ENCODE results near the gene CSF3R. TPM values are rescaled to one million over a fixed set of nuclear protein-coding genes. Genes with fewer than 3 reads are reported as not detected.

The CSF3R gene
- total RNA-seq, 3 donors from 2014 or later, result 17.3 to 54.2 (median 28.8) TPM

GRCh38 chr1:36446271-36446670 lies 36.4 kb downstream of the CSF3R start:
- no peak for DNase-seq (ENCODE audit: low spot score in 2 of 2)
- Histone ChIP-seq H3K4me1 (no peaks in the 10 kb centered on the region), H3K36me3 (no peaks in the 10 kb centered on the region), H3K4me3 (no peak overlapping the region), H3K9me3 (no peaks in the 10 kb centered on the region), H3K27ac (no peak overlapping the region), H3K27me3 (no peaks in the 10 kb centered on the region)
- intact Hi-C loops (cut with DNase I; ENCODE audit: low total_unique reads), result no loop called here
- no peak for TF ChIP-seq POLR2A (IDR thresholded peaks at IDR 0.05)
- TF ChIP-seq POLR2AphosphoS5 (IDR thresholded peaks at IDR 0.05), result no peak
- TF ChIP-seq CTCF (IDR thresholded peaks at IDR 0.05), result no peak

- intact Hi-C loops (cut with DNase I; ENCODE audit: low total_unique reads), result no loop called here
- H3K4me3 ChIP-seq, result no peak overlapping the region
- H3K27me3 ChIP-seq, result no peaks in the 10 kb centered on the region
- no peaks in the 10 kb centered on the region for H3K36me3 ChIP-seq
- H3K4me1 ChIP-seq, result no peaks in the 10 kb centered on the region
- no peaks in the 10 kb centered on the region for H3K9me3 ChIP-seq
- no peak for TF ChIP-seq POLR2A (IDR thresholded peaks at IDR 0.05)
- no peak for DNase-seq (ENCODE audit: low spot score in 2 of 2)
- H3K27ac ChIP-seq, result no peak overlapping the region
These were observed 39.4 kb downstream of the CSF3R start for GRCh38 chr1:36443297-36443696.

- no peak for DNase-seq (ENCODE audit: low spot score in 2 of 2)
- no peak overlapping the region for H3K27ac ChIP-seq
- intact Hi-C loops (cut with DNase I; ENCODE audit: low total_unique reads), result no loop called here
- no peaks in the 10 kb centered on the region for H3K36me3 ChIP-seq
- H3K4me3 ChIP-seq, result no peak overlapping the region
- H3K4me1 ChIP-seq, result no peaks in the 10 kb centered on the region
- no peaks in the 10 kb centered on the region for H3K9me3 ChIP-seq
- TF ChIP-seq CTCF (IDR thresholded peaks at IDR 0.05) (no peak), POLR2AphosphoS5 (IDR thresholded peaks at IDR 0.05) (no peak), POLR2A (IDR thresholded peaks at IDR 0.05) (no peak)
- no peaks in the 10 kb centered on the region for H3K27me3 ChIP-seq
These were observed 40.4 kb downstream of the CSF3R start for GRCh38 chr1:36442337-36442736.

GRCh38 chr1:36440646-36441045 lies 42.1 kb downstream of the CSF3R start:
- Histone ChIP-seq H3K36me3 (no peaks in the 10 kb centered on the region), H3K27ac (no peak overlapping the region), H3K27me3 (no peaks in the 10 kb centered on the region), H3K4me3 (no peak overlapping the region), H3K4me1 (no peaks in the 10 kb centered on the region), H3K9me3 (no peaks in the 10 kb centered on the region)
- TF ChIP-seq CTCF (IDR thresholded peaks at IDR 0.05) (no peak), POLR2A (IDR thresholded peaks at IDR 0.05) (no peak), POLR2AphosphoS5 (IDR thresholded peaks at IDR 0.05) (no peak)
- DNase-seq (ENCODE audit: low spot score in 2 of 2), result no peak
- intact Hi-C loops (cut with DNase I; ENCODE audit: low total_unique reads), result no loop called here

GRCh38 chr1:36440044-36440443 lies 42.7 kb downstream of the CSF3R start:
- Histone ChIP-seq H3K36me3 (no peaks in the 10 kb centered on the region), H3K27ac (no peak overlapping the region), H3K9me3 (no peaks in the 10 kb centered on the region), H3K27me3 (no peaks in the 10 kb centered on the region), H3K4me1 (no peaks in the 10 kb centered on the region), H3K4me3 (no peak overlapping the region)
- no peak for DNase-seq (ENCODE audit: low spot score in 2 of 2)
- intact Hi-C loops (cut with DNase I; ENCODE audit: low total_unique reads), result no loop called here
- no peak for TF ChIP-seq POLR2A (IDR thresholded peaks at IDR 0.05)
- no peak for TF ChIP-seq POLR2AphosphoS5 (IDR thresholded peaks at IDR 0.05)
- TF ChIP-seq CTCF (IDR thresholded peaks at IDR 0.05), result no peak

- intact Hi-C loops (cut with DNase I; ENCODE audit: low total_unique reads), result loop anchor here (5.0 kb wide), 1 partner anchor 599 kb away; no protein-coding TSS in a partner anchor
- no peak for DNase-seq (ENCODE audit: low spot score in 2 of 2)
- Histone ChIP-seq H3K4me3 (no peak overlapping the region), H3K27me3 (no peaks in the 10 kb centered on the region), H3K36me3 (no peaks in the 10 kb centered on the region), H3K27ac (no peak overlapping the region), H3K4me1 (no peaks in the 10 kb centered on the region), H3K9me3 (no peaks in the 10 kb centered on the region)
- no peak for TF ChIP-seq POLR2AphosphoS5 (IDR thresholded peaks at IDR 0.05)
- TF ChIP-seq POLR2A (IDR thresholded peaks at IDR 0.05), result no peak
- TF ChIP-seq CTCF (IDR thresholded peaks at IDR 0.05), result no peak
These were observed 44.0 kb downstream of the CSF3R start for GRCh38 chr1:36438715-36439114.

All from breast epithelium (tissue), 4 donors.